GM23338 (cell line): ENCODE results near the gene CELF4. TPM values are rescaled to one million over a fixed set of nuclear protein-coding genes. Genes with fewer than 3 reads are reported as not detected.

Source experiments
- ATAC-seq: fragments of 200-7000 bp; cut with Tn5 transposase; 3 replicates; pipeline ENCODE4 v1.9.1; 2020
- DNase-seq: peaks from one replicate; pipeline ENCODE4 v3.0.0-alpha.2; 2015; ENCODE audit warnings: low spot score
- H2AFZ ChIP-seq: fragments of 200-600 bp; sonication (generic); 2 replicates; pipeline ENCODE4 v1.8.0; 2016; ENCODE audit warnings: antibody characterized with exemption, mild to moderate bottlenecking, moderate library complexity
- H3F3A ChIP-seq: fragments of 200-600 bp; sonication (generic); replicated peaks from 2 replicates; pipeline ENCODE4 v1.8.0; 2017; ENCODE audit warnings: antibody characterized with exemption, mixed run types, low read depth
- H3K27ac ChIP-seq: fragments of 200-600 bp; sonication (generic); 2 replicates; pipeline ENCODE4 v1.6.1; 2016; ENCODE audit warnings: low read depth
- H3K27me3 ChIP-seq: fragments of 200-600 bp; sonication (generic); 2 replicates; pipeline ENCODE4 v1.8.0; 2016; ENCODE audit warnings: mild to moderate bottlenecking, mixed run types, moderate library complexity; ENCODE audit not compliant: insufficient read depth
- H3K36me3 ChIP-seq: fragments of 200-600 bp; sonication (generic); 2 replicates; pipeline ENCODE4 v1.8.0; 2016; ENCODE audit warnings: mild to moderate bottlenecking; ENCODE audit not compliant: insufficient read depth
- H3K4me1 ChIP-seq: fragments of 200-600 bp; sonication (generic); 2 replicates; pipeline ENCODE4 v1.8.0; 2016; ENCODE audit warnings: mild to moderate bottlenecking, moderate library complexity; ENCODE audit not compliant: insufficient read depth
- H3K4me2 ChIP-seq: fragments of 200-600 bp; sonication (generic); 2 replicates; pipeline ENCODE4 v1.7.1; 2017; ENCODE audit warnings: mixed run types
- H3K4me3 ChIP-seq: fragments of 200-600 bp; sonication (generic); 2 replicates; pipeline ENCODE4 v1.6.1; 2016; ENCODE audit warnings: mixed run types
- H3K79me2 ChIP-seq: fragments of 200-600 bp; sonication (generic); replicated peaks from 2 replicates; pipeline ENCODE4 v1.8.0; 2017; ENCODE audit warnings: mild to moderate bottlenecking; ENCODE audit not compliant: insufficient read depth
- H3K9me2 ChIP-seq: fragments of 200-600 bp; sonication (generic); 2 replicates; pipeline ENCODE4 v1.8.0; 2017; ENCODE audit not compliant: insufficient read depth
- H4K20me1 ChIP-seq: fragments of 200-600 bp; sonication (generic); replicated peaks from 2 replicates; pipeline ENCODE4 v1.8.0; 2017; ENCODE audit warnings: mild to moderate bottlenecking; ENCODE audit not compliant: insufficient read depth
- H3K27ac Mint-ChIP-seq: 2 replicates; pipeline ENCODE4 v1.8.0; 2020; ENCODE audit warnings: inconsistent platforms, mild to moderate bottlenecking, moderate library complexity, mixed read lengths
- H3K27me3 Mint-ChIP-seq: 3 replicates; pipeline ENCODE4 v1.8.0; 2022; ENCODE audit warnings: low read depth, mild to moderate bottlenecking, moderate library complexity, mixed read lengths, inconsistent platforms; ENCODE audit not compliant: insufficient read depth, poor library complexity
- H3K36me3 Mint-ChIP-seq: 3 replicates; pipeline ENCODE4 v1.8.0; 2021; ENCODE audit warnings: low read depth, mild to moderate bottlenecking, inconsistent platforms, moderate library complexity, mixed read lengths
- H3K4me1 Mint-ChIP-seq: 3 replicates; pipeline ENCODE4 v1.8.0; 2020; ENCODE audit warnings: mild to moderate bottlenecking, inconsistent platforms, mixed read lengths
- H3K4me3 Mint-ChIP-seq: 3 replicates; pipeline ENCODE4 v1.8.0; 2021; ENCODE audit warnings: moderate library complexity, mild to moderate bottlenecking, inconsistent platforms, mixed read lengths
- H3K9me3 Mint-ChIP-seq: 3 replicates; pipeline ENCODE4 v1.8.0; 2020; ENCODE audit warnings: moderate library complexity, mild to moderate bottlenecking, inconsistent platforms, mixed read lengths
- EZH2 ChIP-seq: fragments of 200-600 bp; sonication (generic); IDR thresholded peaks from one replicate; pipeline ENCODE4 v1.8.0; 2017; ENCODE audit warnings: antibody characterized with exemption, mild to moderate bottlenecking, low read depth; ENCODE audit not compliant: unreplicated experiment
- polyA plus RNA-seq: library from polyadenylated mRNA; unstranded; fragments of >200 nt; fragmentation: Nextera tagmentation; extraction: Ambion mirVana; gene quantifications from 2 replicates; pipeline ENCODE4 v1.2.1, GENCODE V29; 2016
- total RNA-seq: library from RNA; depleted of rRNA; stranded (reverse); fragments of >200 nt; shearing (Covaris generic); gene quantifications from 2 replicates; pipeline ENCODE4 v1.2.3, GENCODE V29; 2014
- TF ChIP-seq, protein P1 (sequence below), 2 experiments: fragments of 200-600 bp in 1 of 2; sonication (generic) in 1 of 2; conservative IDR thresholded peaks; 2 replicates each; pipeline versions ENCODE4 v1.5.1 to v1.6.1; 2016 to 2017; ENCODE audit warnings: antibody characterized with exemption in 2 of 2, low read depth in 2 of 2, mild to moderate bottlenecking in 2 of 2, moderate library complexity in 1 of 2
- TF ChIP-seq, protein P2 (sequence below): fragments of 250-450 bp; sonication (Bioruptor Pico); IDR thresholded peaks from 2 replicates; pipeline ENCODE4 v1.5.0; 2020; ENCODE audit warnings: mild to moderate bottlenecking, moderate library complexity

Gene CELF4
- total and polyA plus RNA-seq, 2 experiments from 2014 or later = 2.6 to 6.7 TPM

DNA sequence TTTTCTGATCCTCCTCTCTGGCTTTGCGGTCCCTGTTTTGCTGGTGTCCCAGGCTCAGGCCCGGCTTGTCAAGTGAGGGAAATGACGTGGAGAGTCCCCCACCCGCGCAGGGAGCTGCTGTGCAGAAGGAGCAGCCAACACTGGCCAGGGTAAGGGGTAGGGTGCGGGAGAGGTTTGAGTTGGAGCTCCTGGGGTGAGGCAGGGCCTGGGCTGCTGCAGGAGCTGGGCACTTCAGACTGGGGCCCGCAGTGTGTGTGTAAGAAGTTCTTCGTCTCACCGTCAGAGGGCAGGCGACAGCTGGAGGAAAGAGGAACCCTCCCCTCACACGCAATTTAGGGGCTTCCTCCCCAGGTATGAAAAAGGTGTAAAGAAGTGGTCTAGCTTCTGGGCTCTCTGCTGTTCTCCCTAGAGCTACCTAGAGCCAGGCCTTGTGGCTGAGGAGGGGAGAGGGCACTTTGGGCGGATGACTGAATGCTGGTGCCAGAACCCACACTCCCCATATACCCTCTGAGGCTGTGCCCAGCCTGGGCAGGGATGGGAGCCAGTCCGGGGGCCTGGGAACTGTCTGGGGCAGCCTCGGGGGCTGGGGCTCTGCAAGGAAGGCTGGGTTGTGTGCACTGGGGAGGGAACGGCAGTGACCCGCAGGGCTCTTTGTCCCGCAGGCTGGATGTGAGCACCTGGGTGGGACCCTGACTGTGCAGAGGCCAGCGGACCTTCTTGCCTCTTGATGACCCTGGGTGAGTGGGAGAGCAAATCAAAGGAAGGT is 11.8 kb downstream of the CELF4 start:
- no peaks in the 10 kb centered on the region for H3K9me3 Mint-ChIP-seq
- no peaks in the 10 kb centered on the region for H3K36me3 ChIP-seq
- ATAC-seq (peak; percentile 90), DNase-seq (peak; percentile 81)
- H3K4me3 Mint-ChIP-seq = peak overlapping the region; percentile 45
- peak overlapping the region; percentile 83 for H3K4me2 ChIP-seq
- no peak for TF ChIP-seq EZH2
- TF ChIP-seq, protein P1, sequence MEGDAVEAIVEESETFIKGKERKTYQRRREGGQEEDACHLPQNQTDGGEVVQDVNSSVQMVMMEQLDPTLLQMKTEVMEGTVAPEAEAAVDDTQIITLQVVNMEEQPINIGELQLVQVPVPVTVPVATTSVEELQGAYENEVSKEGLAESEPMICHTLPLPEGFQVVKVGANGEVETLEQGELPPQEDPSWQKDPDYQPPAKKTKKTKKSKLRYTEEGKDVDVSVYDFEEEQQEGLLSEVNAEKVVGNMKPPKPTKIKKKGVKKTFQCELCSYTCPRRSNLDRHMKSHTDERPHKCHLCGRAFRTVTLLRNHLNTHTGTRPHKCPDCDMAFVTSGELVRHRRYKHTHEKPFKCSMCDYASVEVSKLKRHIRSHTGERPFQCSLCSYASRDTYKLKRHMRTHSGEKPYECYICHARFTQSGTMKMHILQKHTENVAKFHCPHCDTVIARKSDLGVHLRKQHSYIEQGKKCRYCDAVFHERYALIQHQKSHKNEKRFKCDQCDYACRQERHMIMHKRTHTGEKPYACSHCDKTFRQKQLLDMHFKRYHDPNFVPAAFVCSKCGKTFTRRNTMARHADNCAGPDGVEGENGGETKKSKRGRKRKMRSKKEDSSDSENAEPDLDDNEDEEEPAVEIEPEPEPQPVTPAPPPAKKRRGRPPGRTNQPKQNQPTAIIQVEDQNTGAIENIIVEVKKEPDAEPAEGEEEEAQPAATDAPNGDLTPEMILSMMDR (conservative IDR thresholded peaks at IDR 0.05; ENCODE audit: low read depth in 2 of 2) = peak; percentile 69 to 79
- TF ChIP-seq, protein P2, sequence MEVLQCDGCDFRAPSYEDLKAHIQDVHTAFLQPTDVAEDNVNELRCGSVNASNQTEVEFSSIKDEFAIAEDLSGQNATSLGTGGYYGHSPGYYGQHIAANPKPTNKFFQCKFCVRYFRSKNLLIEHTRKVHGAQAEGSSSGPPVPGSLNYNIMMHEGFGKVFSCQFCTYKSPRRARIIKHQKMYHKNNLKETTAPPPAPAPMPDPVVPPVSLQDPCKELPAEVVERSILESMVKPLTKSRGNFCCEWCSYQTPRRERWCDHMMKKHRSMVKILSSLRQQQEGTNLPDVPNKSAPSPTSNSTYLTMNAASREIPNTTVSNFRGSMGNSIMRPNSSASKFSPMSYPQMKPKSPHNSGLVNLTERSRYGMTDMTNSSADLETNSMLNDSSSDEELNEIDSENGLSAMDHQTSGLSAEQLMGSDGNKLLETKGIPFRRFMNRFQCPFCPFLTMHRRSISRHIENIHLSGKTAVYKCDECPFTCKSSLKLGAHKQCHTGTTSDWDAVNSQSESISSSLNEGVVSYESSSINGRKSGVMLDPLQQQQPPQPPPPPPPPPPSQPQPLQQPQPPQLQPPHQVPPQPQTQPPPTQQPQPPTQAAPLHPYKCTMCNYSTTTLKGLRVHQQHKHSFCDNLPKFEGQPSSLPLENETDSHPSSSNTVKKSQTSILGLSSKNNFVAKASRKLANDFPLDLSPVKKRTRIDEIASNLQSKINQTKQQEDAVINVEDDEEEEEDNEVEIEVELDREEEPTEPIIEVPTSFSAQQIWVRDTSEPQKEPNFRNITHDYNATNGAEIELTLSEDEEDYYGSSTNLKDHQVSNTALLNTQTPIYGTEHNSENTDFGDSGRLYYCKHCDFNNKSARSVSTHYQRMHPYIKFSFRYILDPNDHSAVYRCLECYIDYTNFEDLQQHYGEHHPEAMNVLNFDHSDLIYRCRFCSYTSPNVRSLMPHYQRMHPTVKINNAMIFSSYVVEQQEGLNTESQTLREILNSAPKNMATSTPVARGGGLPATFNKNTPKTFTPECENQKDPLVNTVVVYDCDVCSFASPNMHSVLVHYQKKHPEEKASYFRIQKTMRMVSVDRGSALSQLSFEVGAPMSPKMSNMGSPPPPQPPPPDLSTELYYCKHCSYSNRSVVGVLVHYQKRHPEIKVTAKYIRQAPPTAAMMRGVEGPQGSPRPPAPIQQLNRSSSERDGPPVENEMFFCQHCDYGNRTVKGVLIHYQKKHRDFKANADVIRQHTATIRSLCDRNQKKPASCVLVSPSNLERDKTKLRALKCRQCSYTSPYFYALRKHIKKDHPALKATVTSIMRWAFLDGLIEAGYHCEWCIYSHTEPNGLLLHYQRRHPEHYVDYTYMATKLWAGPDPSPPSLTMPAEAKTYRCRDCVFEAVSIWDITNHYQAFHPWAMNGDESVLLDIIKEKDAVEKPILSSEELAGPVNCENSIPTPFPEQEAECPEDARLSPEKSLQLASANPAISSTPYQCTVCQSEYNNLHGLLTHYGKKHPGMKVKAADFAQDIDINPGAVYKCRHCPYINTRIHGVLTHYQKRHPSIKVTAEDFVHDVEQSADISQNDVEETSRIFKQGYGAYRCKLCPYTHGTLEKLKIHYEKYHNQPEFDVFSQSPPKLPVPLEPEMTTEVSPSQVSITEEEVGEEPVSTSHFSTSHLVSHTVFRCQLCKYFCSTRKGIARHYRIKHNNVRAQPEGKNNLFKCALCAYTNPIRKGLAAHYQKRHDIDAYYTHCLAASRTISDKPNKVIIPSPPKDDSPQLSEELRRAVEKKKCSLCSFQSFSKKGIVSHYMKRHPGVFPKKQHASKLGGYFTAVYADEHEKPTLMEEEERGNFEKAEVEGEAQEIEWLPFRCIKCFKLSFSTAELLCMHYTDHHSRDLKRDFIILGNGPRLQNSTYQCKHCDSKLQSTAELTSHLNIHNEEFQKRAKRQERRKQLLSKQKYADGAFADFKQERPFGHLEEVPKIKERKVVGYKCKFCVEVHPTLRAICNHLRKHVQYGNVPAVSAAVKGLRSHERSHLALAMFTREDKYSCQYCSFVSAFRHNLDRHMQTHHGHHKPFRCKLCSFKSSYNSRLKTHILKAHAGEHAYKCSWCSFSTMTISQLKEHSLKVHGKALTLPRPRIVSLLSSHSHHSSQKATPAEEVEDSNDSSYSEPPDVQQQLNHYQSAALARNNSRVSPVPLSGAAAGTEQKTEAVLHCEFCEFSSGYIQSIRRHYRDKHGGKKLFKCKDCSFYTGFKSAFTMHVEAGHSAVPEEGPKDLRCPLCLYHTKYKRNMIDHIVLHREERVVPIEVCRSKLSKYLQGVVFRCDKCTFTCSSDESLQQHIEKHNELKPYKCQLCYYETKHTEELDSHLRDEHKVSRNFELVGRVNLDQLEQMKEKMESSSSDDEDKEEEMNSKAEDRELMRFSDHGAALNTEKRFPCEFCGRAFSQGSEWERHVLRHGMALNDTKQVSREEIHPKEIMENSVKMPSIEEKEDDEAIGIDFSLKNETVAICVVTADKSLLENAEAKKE (CRISPR knock-in tag) = no peak
- H3K4me1 ChIP-seq = peaks cover 13% of the 10 kb centered on the region; the same call in 1 of the 2 replicates
- H3K27me3 Mint-ChIP-seq = peaks cover 27% of the 10 kb centered on the region
- H3K4me3 ChIP-seq = peak overlapping the region; percentile 47
- H3K9me2 ChIP-seq = no peaks in the 10 kb centered on the region
- no peaks in the 10 kb centered on the region for H4K20me1 ChIP-seq
- H3K36me3 Mint-ChIP-seq = no peaks in the 10 kb centered on the region
- no peak overlapping the region for H3K27ac Mint-ChIP-seq
- H3K27ac ChIP-seq = no peak overlapping the region
- H3K4me1 Mint-ChIP-seq = peaks cover 21% of the 10 kb centered on the region
- no peak overlapping the region for H2AFZ ChIP-seq
- H3K27me3 ChIP-seq = peaks cover 47% of the 10 kb centered on the region
- H3K79me2 ChIP-seq = no peaks in the 10 kb centered on the region
- no peaks in the 10 kb centered on the region for H3F3A ChIP-seq
